Activated naive CD4-positive, alpha-beta T cell treated with Interleukin-2 at 50 U/mL for 16 hours (primary cell): ENCODE measurements around the gene OR6M1.

ENCODE experiments used
- DNase-seq: peaks from one replicate; pipeline ENCODE4 v3.0.0-alpha.2; 2020

Gene OR6M1

GRCh38 chr11:123806249-123806648 lies at the start of gene OR6M1:
Gene OR6M1 (minus strand): TSS chr11:123806349. CDS start chr11:123806349, 0 bp downstream.
- no peak for DNase-seq

GRCh38 chr11:123853038-123853437 lies 46.9 kb upstream of the OR6M1 start:
- DNase-seq = no peak

- DNase-seq = no peak
These were observed 46.2 kb upstream of the OR6M1 start for GRCh38 chr11:123852321-123852720.

GRCh38 chr11:123851110-123851509 lies 45.0 kb upstream of the OR6M1 start:
- no peak for DNase-seq

GRCh38 chr11:123841174-123841573 lies 35.0 kb upstream of the OR6M1 start:
- no peak for DNase-seq

GRCh38 chr11:123839131-123839530 lies 33.0 kb upstream of the OR6M1 start:
- no peak for DNase-seq

GRCh38 chr11:123838659-123839058 lies 32.5 kb upstream of the OR6M1 start:
- DNase-seq = no peak

- no peak for DNase-seq
These were observed 32.0 kb upstream of the OR6M1 start for GRCh38 chr11:123838199-123838598.

- no peak for DNase-seq
These were observed 26.9 kb upstream of the OR6M1 start for GRCh38 chr11:123833095-123833494.

- DNase-seq = no peak
These were observed 23.6 kb upstream of the OR6M1 start for GRCh38 chr11:123829745-123830144.

- no peak for DNase-seq
These were observed 16.4 kb upstream of the OR6M1 start for GRCh38 chr11:123822599-123822998.

- DNase-seq = no peak
These were observed 15.9 kb upstream of the OR6M1 start for GRCh38 chr11:123822032-123822431.

GRCh38 chr11:123815122-123815521 lies 9.0 kb upstream of the OR6M1 start:
- DNase-seq = no peak

GRCh38 chr11:123801765-123802164 lies 4.4 kb downstream of the OR6M1 start:
- DNase-seq = no peak

- DNase-seq = no peak
These were observed 6.1 kb downstream of the OR6M1 start for GRCh38 chr11:123800036-123800435.

GRCh38 chr11:123799438-123799837 lies 6.7 kb downstream of the OR6M1 start:
- DNase-seq = no peak

GRCh38 chr11:123798513-123799252 lies 7.5 kb downstream of the OR6M1 start:
- no peak for DNase-seq

GRCh38 chr11:123798079-123798478 lies 8.1 kb downstream of the OR6M1 start:
- no peak for DNase-seq

GRCh38 chr11:123797541-123797940 lies 8.6 kb downstream of the OR6M1 start:
- DNase-seq = no peak

- no peak for DNase-seq
These were observed 9.0 kb downstream of the OR6M1 start for GRCh38 chr11:123797114-123797513.

- no peak for DNase-seq
These were observed 9.9 kb downstream of the OR6M1 start for GRCh38 chr11:123796226-123796625.

GRCh38 chr11:123783536-123783935 lies 22.6 kb downstream of the OR6M1 start:
- DNase-seq = no peak

- DNase-seq = no peak
These were observed 27.6 kb downstream of the OR6M1 start for GRCh38 chr11:123778511-123778910.

- no peak for DNase-seq
These were observed 30.2 kb downstream of the OR6M1 start for GRCh38 chr11:123775715-123776549.
